A549 (cell line): ENCODE data around the gene AAMP. TPM values are rescaled to one million over a fixed set of nuclear protein-coding genes. Genes with fewer than 3 reads are reported as not detected.

ENCODE experiments used
- ATAC-seq, 2 experiments: fragments of 200-7000 bp in 1 of 2; fragments of >200 bp in 1 of 2; cut with Nextera tagmentation in 1 of 2; cut with Tn5 transposase in 1 of 2; 3 replicates each; pipeline versions ENCODE4 v1.8.0 to v1.9.1; 2018 to 2020; ENCODE audit warnings: mild to moderate bottlenecking in 1 of 2, moderate library complexity in 1 of 2
- CTCF ChIA-PET: fragments of 300-600 bp; sonication (Branson Sonifier 250); formaldehyde crosslinking; extraction: SDS; loops from one replicate; lab custom pipeline; 2021; ENCODE audit warnings: antibody characterized with exemption, inconsistent platforms; lab: Yijun Ruan, JAX
- POLR2A ChIA-PET: fragments of 350-600 bp; formaldehyde crosslinking; extraction: SDS; loops from one replicate; lab custom pipeline; 2021; ENCODE audit warnings: antibody characterized with exemption, inconsistent platforms; lab: Yijun Ruan, JAX
- DNase-seq, 2 experiments: peaks; one replicate each; pipeline versions ENCODE4 v3.0.0 to v3.0.0-alpha.2; 2011 to 2016; ENCODE audit warnings: low read depth in 1 of 2, low spot score in 1 of 2
- FAIRE-seq: peaks from 2 replicates; lab custom pipeline; 2011; peaks lifted over from hg19 to GRCh38; lab: Jason Lieb, UNC
- H3K27ac ChIP-seq, 2 experiments: fragments of >200 bp; sonication (Bioruptor Twin); formaldehyde crosslinking; 3 replicates each; pipeline ENCODE4 v1.5.1; 2016 to 2017
- H3K4me1 ChIP-seq: fragments of >200 bp; sonication (Bioruptor Twin); formaldehyde crosslinking; 3 replicates; pipeline ENCODE4 v1.6.1; 2016
- H3K4me2 ChIP-seq: fragments of >200 bp; sonication (Bioruptor Twin); formaldehyde crosslinking; 3 replicates; pipeline ENCODE4 v1.6.1; 2016
- H3K4me3 ChIP-seq: fragments of >200 bp; sonication (Bioruptor Twin); formaldehyde crosslinking; 3 replicates; pipeline ENCODE4 v1.5.1; 2016
- H3K9me3 ChIP-seq: fragments of >200 bp; sonication (Bioruptor Twin); formaldehyde crosslinking; 3 replicates; pipeline ENCODE4 v1.6.1; 2016
- CBX2 ChIP-seq: fragments of 200-600 bp; sonication (generic); IDR thresholded peaks from 2 replicates; pipeline ENCODE4 v1.6.1; 2016; ENCODE audit warnings: low read depth, mild to moderate bottlenecking, borderline replicate concordance
- CBX8 ChIP-seq: fragments of 200-600 bp; sonication (generic); IDR thresholded peaks from 2 replicates; pipeline ENCODE4 v1.6.1; 2016
- CEBPB ChIP-seq, 2 experiments: fragments of >200 bp in 1 of 2; sonication (Bioruptor Twin) in 1 of 2; formaldehyde crosslinking in 1 of 2; IDR thresholded peaks; 2 replicates each; pipeline ENCODE4 v1.6.1; 2012 to 2016
- CHD4 ChIP-seq: fragments of 200-600 bp; sonication (generic); IDR thresholded peaks from 2 replicates; pipeline ENCODE4 v1.6.1; 2016; ENCODE audit warnings: antibody characterized with exemption, mild to moderate bottlenecking, borderline replicate concordance
- EHF ChIP-seq: fragments of 250-450 bp; sonication (Bioruptor Pico); IDR thresholded peaks from 2 replicates; pipeline ENCODE4 v1.5.0; 2020; ENCODE audit warnings: mild to moderate bottlenecking
- ESRRA ChIP-seq: fragments of 150-350 bp; IDR thresholded peaks from 2 replicates; pipeline ENCODE4 v1.6.1; 2014; ENCODE audit warnings: mild to moderate bottlenecking, low read length, borderline replicate concordance
- HES2 ChIP-seq: fragments of >200 bp; sonication (Bioruptor Twin); formaldehyde crosslinking; IDR thresholded peaks from 2 replicates; pipeline ENCODE4 v1.6.1; 2016
- KDM5A ChIP-seq: fragments of 200-600 bp; sonication (generic); IDR thresholded peaks from 2 replicates; pipeline ENCODE4 v1.6.1; 2016; ENCODE audit warnings: antibody characterized with exemption, mild to moderate bottlenecking
- RAD21 ChIP-seq, 2 experiments: fragments of >200 bp in 1 of 2; sonication (Bioruptor Twin) in 1 of 2; formaldehyde crosslinking in 1 of 2; IDR thresholded peaks in 1 of 2; conservative IDR thresholded peaks in 1 of 2; 2 replicates in 1 of 2; 3 replicates in 1 of 2; pipeline ENCODE4 v1.6.1; 2012 to 2018; ENCODE audit warnings: inconsistent platforms in 1 of 2
- TFCP2L1 ChIP-seq: fragments of 250-450 bp; sonication (Bioruptor Pico); IDR thresholded peaks from 2 replicates; pipeline ENCODE4 v1.5.0; 2021; ENCODE audit warnings: mild to moderate bottlenecking
- ZC3H11A ChIP-seq: fragments of 450-650 bp; IDR thresholded peaks from 2 replicates; pipeline ENCODE4 v1.6.1; 2014; ENCODE audit warnings: antibody characterized with exemption, mild to moderate bottlenecking
- ZSCAN20 ChIP-seq: fragments of 250-450 bp; sonication (Bioruptor Pico); IDR thresholded peaks from 2 replicates; pipeline ENCODE4 v1.8.0; 2022; ENCODE audit warnings: mild to moderate bottlenecking, moderate library complexity
- WGBS: methylation state at CpG from one replicate; pipeline ENCODE4 v1.1.6; 2017; ENCODE audit errors: missing lambda C conversion rate; 5-methylcytosine and 5-hydroxymethylcytosine counted together
- polyA plus RNA-seq, 4 experiments: library from polyadenylated mRNA; depleted of rRNA in 3 of 4; stranded (reverse); fragments of >200 nt; fragmentation: RNase III in 1 of 4; extraction: RNeasy Plus Mini Kit Qiagen cat#74134 plus additional on column Dnase treatment in 1 of 4; gene quantifications; 2 replicates in 3 of 4; 3 replicates in 1 of 4; pipeline ENCODE4 v1.2.3, GENCODE V29; 2011 to 2017
- TF ChIP-seq, protein P1 (sequence below): fragments of >200 bp; sonication (Bioruptor Twin); formaldehyde crosslinking; IDR thresholded peaks from 3 replicates; pipeline ENCODE4 v1.6.1; 2016
- TF ChIP-seq, protein P2 (sequence below): IDR thresholded peaks from 2 replicates; pipeline ENCODE4 v1.6.1; 2012

Gene AAMP
- polyA plus RNA-seq, 2 of the 4 experiments (the other 2 are of a cell fraction), result 82.0 to 173 TPM

DNA sequence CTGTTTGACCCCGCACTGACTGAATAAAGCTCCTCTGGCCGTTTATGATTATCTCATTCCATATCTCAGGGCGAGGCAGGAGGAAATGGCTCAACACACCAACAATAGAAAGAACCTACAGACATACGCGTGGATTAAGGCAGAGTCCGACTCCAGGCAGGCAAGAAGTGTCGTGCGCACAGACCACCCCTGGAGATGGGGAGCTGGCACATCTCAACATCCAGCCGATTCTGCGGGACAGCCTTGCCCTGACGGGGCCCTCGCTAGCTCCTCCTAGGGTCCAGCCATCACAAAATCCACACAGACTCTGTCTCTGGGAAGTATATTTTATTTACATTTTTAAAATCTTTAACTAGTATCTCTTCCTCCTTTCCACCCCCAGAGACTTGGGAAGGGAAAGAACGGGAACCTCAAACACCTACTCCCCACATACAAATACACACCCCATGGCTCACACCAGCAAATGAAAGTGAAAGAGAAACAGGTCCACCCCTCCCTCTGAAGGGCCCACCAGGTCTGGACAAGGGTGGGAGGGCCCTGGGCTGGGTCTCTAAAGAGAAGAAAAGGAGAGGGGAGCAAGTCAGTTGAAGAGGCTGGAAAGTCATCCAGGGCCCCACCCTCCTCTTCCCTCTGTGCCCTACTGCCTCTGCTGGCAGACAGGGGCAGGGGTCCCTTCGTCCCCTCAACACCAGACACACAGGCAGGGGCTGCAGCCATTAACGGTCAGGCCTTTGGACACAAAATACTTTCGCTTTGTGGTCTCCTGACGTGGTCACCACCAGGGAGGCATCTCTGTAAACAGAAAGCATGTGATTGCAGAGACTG, 5.9 kb downstream of the AAMP start:
- 0 out of 6 replicates have a peak, but pooled peaks of 1 of the 2 experiments have one; percentile 5 for ATAC-seq
- TF ChIP-seq RAD21 (conservative IDR thresholded peaks at IDR 0.05 in 1 of 2, IDR thresholded peaks at IDR 0.05 in 1 of 2) (0 out of 5 replicates have a peak, but pooled peaks of 1 of the 2 experiments have one; percentile 5), KDM5A (no peak)
- TF ChIP-seq, all 56 proteins: peak for 1
- no peak overlapping the region for H3K27ac ChIP-seq
- FAIRE-seq, result no peak
- ChIA-PET POLR2A (no interaction called here), CTCF (interaction anchor here (0.8 kb wide), 2 partner anchors 10 to 29 kb away, joined by 3 read pairs; no protein-coding TSS in a partner anchor)
- H3K4me1 ChIP-seq, result peaks cover 5% of the 10 kb centered on the region; the same call in 1 of the 3 replicates
- 86% methylated on average over 16 of the region's 17 CpGs for WGBS
- no peaks in the 10 kb centered on the region for H3K9me3 ChIP-seq
- no peak for DNase-seq
- H3K4me2 ChIP-seq, result no peak overlapping the region
- no peak overlapping the region for H3K4me3 ChIP-seq

- FAIRE-seq, result no peak
- POLR2A ChIA-PET, result no interaction called here
- CTCF ChIA-PET, result interaction anchor here (0.8 to 1.7 kb wide), 2 partner anchors 9 to 28 kb away, joined by 3 to 5 read pairs; no protein-coding TSS in a partner anchor
Measured at GRCh38 chr2:218262631-218263586, 7.0 kb downstream of the AAMP start.

GRCh38 chr2:218262237-218262600, 7.7 kb downstream of the AAMP start:
- TF ChIP-seq ZC3H11A (no peak), TFCP2L1 (CRISPR knock-in tag) (no peak), CBX8 (no peak), CEBPB (IDR thresholded peaks at IDR 0.05) (no peak), EHF (CRISPR knock-in tag) (no peak), CHD4 (no peak), HES2 (no peak)
- TF ChIP-seq, protein P1, sequence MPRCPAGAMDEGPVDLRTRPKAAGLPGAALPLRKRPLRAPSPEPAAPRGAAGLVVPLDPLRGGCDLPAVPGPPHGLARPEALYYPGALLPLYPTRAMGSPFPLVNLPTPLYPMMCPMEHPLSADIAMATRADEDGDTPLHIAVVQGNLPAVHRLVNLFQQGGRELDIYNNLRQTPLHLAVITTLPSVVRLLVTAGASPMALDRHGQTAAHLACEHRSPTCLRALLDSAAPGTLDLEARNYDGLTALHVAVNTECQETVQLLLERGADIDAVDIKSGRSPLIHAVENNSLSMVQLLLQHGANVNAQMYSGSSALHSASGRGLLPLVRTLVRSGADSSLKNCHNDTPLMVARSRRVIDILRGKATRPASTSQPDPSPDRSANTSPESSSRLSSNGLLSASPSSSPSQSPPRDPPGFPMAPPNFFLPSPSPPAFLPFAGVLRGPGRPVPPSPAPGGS, result no peak
- TF ChIP-seq, protein P2, sequence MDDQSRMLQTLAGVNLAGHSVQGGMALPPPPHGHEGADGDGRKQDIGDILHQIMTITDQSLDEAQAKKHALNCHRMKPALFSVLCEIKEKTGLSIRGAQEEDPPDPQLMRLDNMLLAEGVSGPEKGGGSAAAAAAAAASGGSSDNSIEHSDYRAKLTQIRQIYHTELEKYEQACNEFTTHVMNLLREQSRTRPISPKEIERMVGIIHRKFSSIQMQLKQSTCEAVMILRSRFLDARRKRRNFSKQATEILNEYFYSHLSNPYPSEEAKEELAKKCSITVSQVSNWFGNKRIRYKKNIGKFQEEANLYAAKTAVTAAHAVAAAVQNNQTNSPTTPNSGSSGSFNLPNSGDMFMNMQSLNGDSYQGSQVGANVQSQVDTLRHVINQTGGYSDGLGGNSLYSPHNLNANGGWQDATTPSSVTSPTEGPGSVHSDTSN, result no peak
- TF ChIP-seq, all 56 proteins: peak for 0
- Histone ChIP-seq H3K27ac (no peak overlapping the region), H3K4me1 (no peaks in the 10 kb centered on the region; the same call in 2 of the 3 replicates), H3K4me2 (no peak overlapping the region), H3K4me3 (no peak overlapping the region), H3K9me3 (no peaks in the 10 kb centered on the region)
- ChIA-PET POLR2A (no interaction called here), CTCF (interaction anchor here (1.3 to 1.7 kb wide), 3 partner anchors 10 to 33 kb away, joined by 4 to 5 read pairs (median 5); no protein-coding TSS in a partner anchor)
- no peak for ATAC-seq
- DNase-seq, result no peak
- WGBS, result 88% methylated on average over 6 of the region's 6 CpGs
- FAIRE-seq, result no peak

More at GRCh38 chr2:218262631-218263586, 7.0 kb downstream of the AAMP start:
- H3K4me1 ChIP-seq, result no peaks in the 10 kb centered on the region; the same call in 2 of the 3 replicates
- H3K27ac ChIP-seq, result no peak overlapping the region
- no peak overlapping the region for H3K4me3 ChIP-seq
- no peaks in the 10 kb centered on the region for H3K9me3 ChIP-seq
- TF ChIP-seq ZSCAN20 (CRISPR knock-in tag) (no peak), ESRRA (no peak), CBX2 (no peak)
- H3K4me2 ChIP-seq, result no peak overlapping the region
- ATAC-seq (no peak), DNase-seq (no peak)
- 89% methylated on average over 19 of the region's 39 CpGs for WGBS
